ENCODE measurements around the gene TANK. TPM values are rescaled to one million over a fixed set of nuclear protein-coding genes. Genes with fewer than 3 reads are reported as not detected.
A peak's percentile ranks its signal among the peaks of the same experiment; 100 is the strongest.

TANK gene
- total and polyA plus RNA-seq, 2 of the 13 experiments (the other 11 are each of a cell fraction or from before 2014, with no cell fraction given) = 66.9 to 96.1 TPM

- peak overlapping the region; percentile 55 to 71 (median 58) for H3K4me3 ChIP-seq (replicated peaks in 1 of 3; ENCODE audit: insufficient read depth in 1 of 3, low read depth in 2 of 3, low read length in 3 of 3)
- TF ChIP-seq SRSF1 (optimal IDR thresholded peaks at IDR 0.05; ENCODE audit: low read depth, low read length) (peak; percentile 4), ARID4A (CRISPR knock-in tag; IDR thresholded peaks at IDR 0.05; ENCODE audit: borderline replicate concordance) (peak; percentile 3; the same call in 1 of the 2 replicates), BATF2 (CRISPR knock-in tag; IDR thresholded peaks at IDR 0.05) (0 out of 2 replicates have a peak, but pooled peaks have one; percentile 31), ZNF788 (CRISPR knock-in tag; IDR thresholded peaks at IDR 0.05; ENCODE audit: borderline replicate concordance) (no peak)
- in situ Hi-C loops (cut with HindIII; ENCODE audit: extremely low pct_ligation_motif_present, low pct_unique_long_range_greater_than_20kb) (no loop called here), intact Hi-C loops (cut with micrococcal nuclease; ENCODE audit: unreplicated experiment) (loop anchor here (2.0 kb wide), 1 partner anchor 15 kb away; no protein-coding TSS in a partner anchor)
- ChIA-PET CTCF (ENCODE audit: low intra/inter-chr PET ratio, low total read pairs) (no interaction called here), POLR2A (interaction anchor here (1.2 kb wide), 1 partner anchor 8 kb away, joined by 3 read pairs; no protein-coding TSS in a partner anchor)
- H4K20me1 ChIP-seq (ENCODE audit: insufficient read depth, low read length) = peaks cover 3% of the 10 kb centered on the region; the same call in 1 of the 2 replicates
- no TSS peak for BruUV-seq (replicated peaks)
- H3K9ac ChIP-seq (ENCODE audit: insufficient read depth, low read depth, low read length) = no peak overlapping the region
- WGBS (ENCODE audit: low lambda C conversion rate) = 10% methylated on average over 16 of the region's 16 CpGs
- H3K27ac ChIP-seq (ENCODE audit: extremely low read length, insufficient read depth, low read length) = no peak overlapping the region
- H3K36me3 ChIP-seq (replicated peaks in 1 of 2; ENCODE audit: control insufficient read depth in 1 of 2, insufficient read depth in 2 of 2, low read length in 2 of 2) = peaks cover 0 to 5% of the 10 kb centered on the region in 2 experiments; a peak in 2 of 5 replicates
- H3K4me2 ChIP-seq (ENCODE audit: low read depth, low read length) = peak overlapping the region; percentile 100
- no peaks in the 10 kb centered on the region for H3K79me2 ChIP-seq (ENCODE audit: insufficient read depth, low read length)
- no peak for DNase-seq (ENCODE audit: low spot score)
- H2AFZ ChIP-seq (ENCODE audit: low read length) = no peak overlapping the region
- no peaks in the 10 kb centered on the region for H3K9me3 ChIP-seq (ENCODE audit: low read length)
- H3K4me1 ChIP-seq (ENCODE audit: insufficient read depth, low read length) = peaks cover 11% of the 10 kb centered on the region; the same call in 1 of the 2 replicates
- no peak for FAIRE-seq
- ATAC-seq = peak; percentile 6
- peaks cover 0 to 6% of the 10 kb centered on the region in 2 experiments; a peak in 3 of 5 replicates for H3K27me3 ChIP-seq (ENCODE audit: control insufficient read depth in 1 of 2, insufficient read depth in 2 of 2, low read length in 2 of 2)
These were observed 78.0 kb downstream of the TANK start for GRCh38 chr2:161238265-161238559.

Data from HepG2 (cell line).